Transverse colon (tissue), 3 donors: ENCODE results near the gene RUFY4.

Source experiments
- CTCF ChIP-seq, 5 experiments: fragments of 200-600 bp in 3 of 5; fragments of 450-650 bp in 2 of 5; sonication (generic) in 3 of 5; IDR thresholded peaks; 1 replicate in 2 of 5; 2 replicates in 3 of 5; pipeline ENCODE4 v1.5.1; 2016 to 2017; ENCODE audit warnings: antibody characterized with exemption in 5 of 5, inconsistent platforms in 3 of 5, mild to moderate bottlenecking in 2 of 5, moderate library complexity in 1 of 5
- POLR2A ChIP-seq: fragments of 450-650 bp; IDR thresholded peaks from one replicate; pipeline ENCODE4 v1.6.1; 2016; ENCODE audit warnings: antibody characterized with exemption, mild to moderate bottlenecking, moderate library complexity

- no peak for TF ChIP-seq CTCF (IDR thresholded peaks at IDR 0.05)
- TF ChIP-seq POLR2A = no peak
Measured at GRCh38 chr2:218059289-218059688, 9.8 kb upstream of the RUFY4 start.
